ENCODE results near the gene RBM14.
"Not testable (repeated sequence)": the region's sequence is repeated elsewhere in the genome, so short reads cannot be mapped to it uniquely, and the experiment has no call there.

The RBM14 gene

GRCh38 chr11:66616379-66617154, at the start of gene RBM14:
Gene RBM14 (plus strand): TSS chr11:66616630. CDS start chr11:66616721, 91 bp downstream.
- peak; percentile 99 for DNase-seq (ENCODE audit: low spot score)

- no peak for DNase-seq (ENCODE audit: low spot score)
These were observed 48.7 kb upstream of the RBM14 start for GRCh38 chr11:66567787-66568123.

GRCh38 chr11:66568124-66568916, 48.1 kb upstream of the RBM14 start, which contains the start of gene CTSF:
Gene CTSF (minus strand): TSS chr11:66568606. CDS start chr11:66568486, 120 bp downstream.
- peak; percentile 63 for DNase-seq (ENCODE audit: low spot score)

GRCh38 chr11:66569076-66569475, 47.4 kb upstream of the RBM14 start:
- DNase-seq (ENCODE audit: low spot score): no peak

GRCh38 chr11:66570079-66570849, 46.2 kb upstream of the RBM14 start:
- DNase-seq (ENCODE audit: low spot score): no peak

- DNase-seq (ENCODE audit: low spot score): no peak
These were observed 45.6 kb upstream of the RBM14 start for GRCh38 chr11:66570850-66571180.

GRCh38 chr11:66579017-66579606, 37.3 kb upstream of the RBM14 start:
- peak; percentile 51 for DNase-seq (ENCODE audit: low spot score)

GRCh38 chr11:66580803-66581202, 35.6 kb upstream of the RBM14 start:
- no peak for DNase-seq (ENCODE audit: low spot score)

GRCh38 chr11:66581261-66581660, 35.2 kb upstream of the RBM14 start:
- no peak for DNase-seq (ENCODE audit: low spot score)

GRCh38 chr11:66582565-66583147, 33.8 kb upstream of the RBM14 start:
- not testable (repeated sequence) for DNase-seq (ENCODE audit: low spot score)

GRCh38 chr11:66585447-66585846, 31.0 kb upstream of the RBM14 start:
- not testable (repeated sequence) for DNase-seq (ENCODE audit: low spot score)

GRCh38 chr11:66586136-66586535, 30.3 kb upstream of the RBM14 start:
- no peak for DNase-seq (ENCODE audit: low spot score)

- DNase-seq (ENCODE audit: low spot score): not testable (repeated sequence)
These were observed 27.1 kb upstream of the RBM14 start for GRCh38 chr11:66589315-66589714.

- no peak for DNase-seq (ENCODE audit: low spot score)
These were observed 26.3 kb upstream of the RBM14 start for GRCh38 chr11:66589996-66590675.

- DNase-seq (ENCODE audit: low spot score): no peak
These were observed 25.3 kb upstream of the RBM14 start for GRCh38 chr11:66591175-66591574.

- peak; percentile 98 for DNase-seq (ENCODE audit: low spot score)
These were observed 23.8 kb upstream of the RBM14 start, which contains the start of the genes CCDC87 and CCS for GRCh38 chr11:66592457-66593302. Gene CCDC87 (minus strand): TSS chr11:66593063. CDS start chr11:66593015, 48 bp downstream. Gene CCS (plus strand): TSS chr11:66593185. CDS start chr11:66593262, 77 bp downstream.

GRCh38 chr11:66593303-66593635, 23.2 kb upstream of the RBM14 start:
- no peak for DNase-seq (ENCODE audit: low spot score)

- no peak for DNase-seq (ENCODE audit: low spot score)
These were observed 22.8 kb upstream of the RBM14 start for GRCh38 chr11:66593650-66594049.

GRCh38 chr11:66595245-66595904, 21.1 kb upstream of the RBM14 start:
- DNase-seq (ENCODE audit: low spot score): no peak

GRCh38 chr11:66598993-66599392, 17.4 kb upstream of the RBM14 start:
- no peak for DNase-seq (ENCODE audit: low spot score)

Measured in kidney capillary endothelial cell (primary cell).